NCI-H146 (cell line): ENCODE data around the gene C17orf100.
"Not testable (repeated sequence)": the region's sequence is repeated elsewhere in the genome, so short reads cannot be mapped to it uniquely, and the experiment has no call there.

Experiments used
- DNase-seq: peaks from one replicate; lab custom pipeline; 2025; lab: John Stamatoyannopoulos, UW

The C17orf100 gene

DNA sequence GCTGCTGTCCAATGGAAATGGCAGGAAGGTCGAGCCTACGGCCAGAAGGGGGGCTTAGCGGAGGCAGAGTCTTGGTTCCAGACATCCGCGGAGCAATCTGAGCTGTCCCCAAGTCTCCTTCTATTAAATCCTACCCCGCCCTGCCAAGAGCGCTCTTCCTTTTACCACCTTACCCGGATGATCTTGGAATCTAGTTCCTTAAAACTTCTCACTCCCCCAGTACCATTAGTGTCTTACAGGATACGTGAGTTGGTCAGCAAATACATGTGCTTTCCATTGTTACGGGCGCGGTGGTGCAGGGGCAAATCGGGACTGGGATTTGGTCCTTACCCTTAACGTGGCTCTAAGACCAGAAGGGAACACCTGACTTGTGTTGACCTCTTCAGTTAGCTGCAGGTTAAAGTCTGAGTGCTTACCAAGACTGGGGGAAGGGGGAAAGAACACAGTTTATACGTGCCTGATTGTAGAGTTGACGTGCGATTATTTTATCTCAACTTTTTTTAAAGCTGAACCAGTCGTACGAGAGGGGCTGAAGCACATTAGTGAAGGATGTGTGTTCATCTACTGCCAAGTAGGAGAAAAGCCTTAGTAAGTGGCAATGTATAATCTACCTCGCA is 10.2 kb upstream of the C17orf100 start:
- peak; percentile 59 for DNase-seq

DNA sequence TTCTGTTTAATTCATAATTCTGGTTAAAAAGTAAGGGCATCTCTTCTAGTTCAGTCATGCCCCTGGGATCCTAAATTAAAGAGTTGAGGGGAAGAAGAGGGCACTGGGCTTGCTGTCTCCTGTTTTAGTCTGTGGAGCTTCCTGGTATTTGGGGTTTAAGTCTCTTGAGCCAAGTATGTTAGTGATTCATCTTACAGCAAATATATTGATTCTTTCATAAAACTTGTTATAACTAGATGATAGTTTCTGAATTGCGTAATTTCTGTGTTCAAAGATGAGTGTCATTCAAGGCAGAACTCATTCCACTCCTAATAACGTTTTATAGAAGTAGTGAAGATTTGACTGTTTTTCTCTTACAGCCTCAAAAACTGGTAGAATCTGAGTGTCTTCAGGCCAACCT is 9.0 kb upstream of the C17orf100 start:
- DNase-seq = no peak

GRCh38 chr17:6643451-6644125 is 8.0 kb upstream of the C17orf100 start:
- no peak for DNase-seq

DNA sequence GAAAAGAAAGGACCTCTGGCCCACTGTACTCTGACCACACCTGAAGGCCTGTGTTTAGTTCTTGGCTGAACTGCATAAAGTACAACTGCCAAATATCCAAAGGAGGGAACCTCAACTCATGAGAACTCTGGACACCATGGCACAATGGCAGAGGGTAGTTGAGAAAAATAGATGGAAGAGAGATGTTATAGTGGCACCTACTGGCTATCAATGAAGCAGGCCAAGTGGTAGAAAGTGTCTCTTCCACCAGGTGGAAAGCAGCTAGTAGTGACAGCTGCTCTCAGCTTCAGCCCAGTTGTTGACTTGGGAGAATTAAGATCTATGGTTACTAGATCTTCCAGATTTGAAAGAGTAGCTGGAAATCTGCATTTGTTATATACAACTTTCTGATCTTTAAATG is 3.4 kb upstream of the C17orf100 start:
- DNase-seq = no peak

- DNase-seq = peak; percentile 45
These were observed 424 bp downstream of the C17orf100 start for GRCh38 chr17:6651919-6652452.

GRCh38 chr17:6654841-6655731 is 3.5 kb downstream of the C17orf100 start:
- peak; percentile 77 for DNase-seq

- DNase-seq = peak; percentile 8
These were observed 4.3 kb downstream of the C17orf100 start for GRCh38 chr17:6655732-6656361.

GRCh38 chr17:6656797-6657632 is 5.5 kb downstream of the C17orf100 start:
- DNase-seq = peak; percentile 67

DNA sequence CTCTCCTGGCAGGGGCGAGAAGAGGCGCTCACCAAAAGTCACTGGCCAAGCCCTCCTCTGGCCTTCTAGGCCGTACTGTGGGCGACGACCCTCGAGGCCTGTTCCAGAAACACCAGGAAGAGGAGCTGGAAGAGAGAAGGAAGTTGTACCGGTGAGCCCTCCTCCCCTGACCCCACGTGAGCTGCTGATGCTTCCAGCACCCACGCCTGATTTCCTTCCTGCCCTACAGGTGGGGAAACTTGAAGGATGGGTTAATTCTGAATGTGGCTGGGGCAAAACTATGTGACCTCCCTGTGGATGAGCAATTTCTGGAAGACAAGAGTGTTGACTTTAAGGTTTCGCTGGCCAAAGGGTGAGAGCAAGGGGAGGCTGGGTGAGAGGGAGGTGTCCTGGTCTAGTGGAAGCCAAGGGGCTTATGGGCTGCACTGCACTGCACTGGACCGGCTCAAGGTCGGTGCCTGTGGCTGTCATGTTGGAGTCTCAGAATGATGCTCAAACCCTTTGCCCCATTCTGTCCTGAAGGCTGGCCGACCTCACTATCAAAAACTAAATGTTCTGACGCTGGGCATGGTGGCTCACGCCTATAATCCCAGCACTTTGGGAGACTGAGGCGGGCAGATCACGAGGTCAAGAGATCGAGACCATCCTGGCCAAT is 6.2 kb downstream of the C17orf100 start:
- no peak for DNase-seq

GRCh38 chr17:6658411-6658810 is 6.8 kb downstream of the C17orf100 start:
- not testable (repeated sequence) for DNase-seq

DNA sequence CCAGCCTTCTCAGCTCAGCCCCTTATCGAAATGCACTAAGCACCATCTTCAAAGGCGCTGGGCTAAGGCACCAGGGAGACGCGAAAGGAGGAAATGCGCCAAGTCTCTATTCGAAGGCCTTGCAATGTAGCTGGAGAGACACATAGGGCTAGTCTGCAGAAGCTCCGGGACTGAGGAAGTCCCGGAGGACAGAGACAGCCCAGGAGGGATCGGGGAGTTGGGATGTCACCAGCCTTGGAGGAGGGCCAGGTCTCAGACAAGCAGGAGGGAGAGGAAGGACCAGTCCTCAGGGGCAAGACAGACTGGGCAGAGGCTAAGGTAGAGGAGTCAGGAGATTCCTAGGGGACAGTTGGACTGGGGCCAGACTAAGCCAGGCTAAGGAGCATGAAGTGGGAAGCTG is 8.5 kb downstream of the C17orf100 start:
- DNase-seq = no peak

GRCh38 chr17:6660805-6661463 is 9.4 kb downstream of the C17orf100 start:
- no peak for DNase-seq

- no peak for DNase-seq
These were observed 9.9 kb downstream of the C17orf100 start for GRCh38 chr17:6661464-6661848.

- not testable (repeated sequence) for DNase-seq
These were observed 11.6 kb downstream of the C17orf100 start for GRCh38 chr17:6663200-6663599.

GRCh38 chr17:6666077-6666521 is 14.5 kb downstream of the C17orf100 start:
- peak; percentile 59 for DNase-seq

GRCh38 chr17:6666557-6666956 is 15.0 kb downstream of the C17orf100 start:
- no peak for DNase-seq

DNA sequence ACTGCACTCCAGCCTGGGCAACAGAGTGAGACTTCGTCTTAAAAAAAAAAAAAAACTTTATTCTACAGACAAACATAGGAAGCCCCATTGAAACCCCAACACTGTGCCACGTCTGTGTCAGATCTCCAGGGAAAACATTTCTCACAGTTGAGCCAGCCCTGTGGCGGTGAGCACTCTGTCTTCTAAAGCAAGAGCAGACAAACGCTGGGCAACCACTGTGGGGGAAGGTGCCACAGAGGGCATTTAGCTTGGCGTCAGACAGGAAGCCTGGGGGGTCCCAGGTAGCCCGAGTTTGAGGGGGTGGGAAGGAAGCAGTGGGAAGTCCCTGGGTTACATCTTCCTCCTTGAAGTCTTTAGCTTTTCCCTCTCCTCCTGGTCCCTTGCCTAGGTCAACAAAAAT is 16.0 kb downstream of the C17orf100 start:
- no peak for DNase-seq

DNA sequence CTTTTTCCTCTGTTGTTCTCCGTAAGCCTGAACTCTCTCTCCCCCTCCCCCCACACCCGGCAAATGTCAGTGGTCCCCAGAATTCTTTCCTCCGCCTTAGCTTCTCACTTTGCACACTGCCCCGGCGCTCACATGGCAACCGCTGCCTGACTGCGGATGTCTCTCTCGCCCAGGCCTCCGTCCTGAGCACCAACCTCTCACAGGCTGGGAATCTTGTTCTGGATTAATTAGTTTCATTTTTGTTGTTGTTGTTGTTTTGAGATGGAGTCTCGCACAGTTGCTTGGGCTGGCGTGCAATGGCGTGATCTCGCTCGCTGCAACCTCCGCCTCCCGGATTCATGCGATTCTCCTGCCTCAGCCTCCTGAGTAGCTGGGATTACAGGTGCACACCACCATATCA is 16.7 kb downstream of the C17orf100 start:
- no peak for DNase-seq

- DNase-seq = no peak
These were observed 17.3 kb downstream of the C17orf100 start for GRCh38 chr17:6668727-6669425.
